GM21737 (cell line): ENCODE data around the gene SLC46A2.

Experiments
- ATAC-seq: cut with Tn5 transposase; IDR thresholded peaks from one replicate; pipeline ENCODE4 v1.9.1; 2021; ENCODE audit warnings: mild to moderate bottlenecking, moderate library complexity; ENCODE audit not compliant: unreplicated experiment

Gene SLC46A2

DNA sequence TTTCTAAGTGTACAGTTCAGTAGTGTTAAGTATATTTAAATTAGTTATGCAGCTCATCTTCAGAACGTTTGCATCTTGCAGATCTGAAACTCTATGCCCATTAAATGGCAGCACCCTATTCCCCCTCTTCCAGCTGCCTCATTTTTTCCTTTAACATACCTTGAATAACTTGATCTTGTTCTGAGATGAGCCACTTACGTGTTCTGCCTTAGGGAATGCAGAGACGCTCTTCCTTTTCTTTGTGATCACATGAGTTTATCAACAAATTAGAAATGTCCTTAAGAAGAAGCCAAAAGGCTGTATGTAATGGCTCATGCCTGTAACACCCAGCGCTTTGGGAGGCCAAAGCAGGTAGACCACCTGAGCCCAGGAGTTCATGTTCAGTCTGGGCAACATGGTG lies 57.6 kb downstream of the SLC46A2 start:
- ATAC-seq = no peak

DNA sequence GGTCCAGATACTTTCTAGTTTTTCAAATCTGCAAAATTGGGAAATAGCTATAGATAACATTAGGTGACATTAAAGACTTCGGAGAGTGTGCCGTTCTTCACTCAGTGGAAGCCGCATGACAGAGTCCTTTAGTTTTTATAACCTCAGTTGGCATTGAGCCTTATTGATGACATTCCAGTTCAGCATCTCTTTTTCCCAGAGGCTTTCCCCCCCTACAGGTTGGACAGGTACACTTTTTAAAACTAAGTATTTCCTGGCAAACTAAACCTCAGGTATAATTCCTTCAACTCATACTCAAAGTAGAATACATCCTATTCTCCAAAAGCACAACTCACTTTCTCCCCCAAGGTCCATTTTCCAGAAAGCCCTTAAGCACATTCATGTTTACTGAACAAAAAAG lies 58.7 kb downstream of the SLC46A2 start:
- no peak for ATAC-seq

DNA sequence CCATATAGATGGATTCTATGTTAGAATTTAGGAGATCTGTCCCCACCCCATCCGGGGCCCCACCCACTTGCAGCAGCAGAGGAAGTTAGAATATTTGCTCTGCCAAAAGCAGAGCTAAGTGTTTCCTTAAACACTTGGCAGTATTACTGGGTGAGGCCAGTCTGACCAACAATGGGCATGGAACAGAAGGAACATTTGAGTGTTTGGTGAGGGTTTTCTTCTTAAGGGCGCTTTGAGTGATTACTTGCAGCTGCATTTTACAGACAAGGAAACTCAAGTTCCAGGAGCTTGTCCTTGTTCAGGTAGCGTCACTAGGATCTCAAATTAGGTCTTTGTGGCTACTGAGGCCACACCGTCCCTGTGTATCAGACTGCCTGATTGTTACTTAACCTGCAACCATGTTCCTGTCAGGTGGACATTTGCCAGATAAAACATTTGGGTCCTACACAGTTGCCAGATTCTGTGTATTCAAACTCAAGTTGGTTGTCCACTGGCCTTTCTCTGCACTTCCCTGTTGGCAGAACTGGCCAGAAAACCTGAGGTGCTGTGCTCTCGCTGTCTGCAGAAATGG lies 59.3 kb downstream of the SLC46A2 start:
- no peak for ATAC-seq
